Sigmoid colon (tissue), 4 donors: ENCODE measurements around the gene SLC25A28.

Experiments
- POLR2AphosphoS5 ChIP-seq, 4 donors: sonication (generic); formaldehyde crosslinking; IDR thresholded peaks; one replicate each; pipeline ENCODE4 v1.6.1; 2017; ENCODE audit warnings: antibody characterized with exemption in 4 of 4
- TF ChIP-seq, protein P1 (sequence below), 4 experiments: fragments of 450-650 bp in 3 of 4; fragments of 200-600 bp in 1 of 4; IDR thresholded peaks; one replicate each; pipeline ENCODE4 v1.5.1; 2016 to 2019; ENCODE audit warnings: antibody characterized with exemption in 4 of 4, mild to moderate bottlenecking in 3 of 4, moderate library complexity in 2 of 4

DNA sequence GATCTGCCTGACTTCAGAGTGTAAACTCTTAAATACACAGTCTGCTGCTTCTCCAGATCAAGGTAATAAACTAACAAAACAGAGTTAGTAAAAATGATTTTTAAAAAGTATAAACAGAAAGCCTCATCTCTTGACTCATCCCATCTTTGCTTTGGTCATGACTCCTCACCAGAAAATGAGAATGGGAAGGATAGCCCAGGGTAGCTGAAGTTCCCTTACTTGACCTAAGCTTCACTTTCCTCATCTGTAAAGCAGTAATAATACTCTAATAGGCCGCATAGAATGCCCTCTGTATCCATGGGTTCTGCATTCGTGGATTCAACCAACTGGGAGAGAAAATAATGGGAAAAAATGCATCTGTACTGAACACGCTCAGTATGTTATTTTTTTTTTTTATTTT lies 11.3 kb upstream of the SLC25A28 start:
- TF ChIP-seq, protein P1, sequence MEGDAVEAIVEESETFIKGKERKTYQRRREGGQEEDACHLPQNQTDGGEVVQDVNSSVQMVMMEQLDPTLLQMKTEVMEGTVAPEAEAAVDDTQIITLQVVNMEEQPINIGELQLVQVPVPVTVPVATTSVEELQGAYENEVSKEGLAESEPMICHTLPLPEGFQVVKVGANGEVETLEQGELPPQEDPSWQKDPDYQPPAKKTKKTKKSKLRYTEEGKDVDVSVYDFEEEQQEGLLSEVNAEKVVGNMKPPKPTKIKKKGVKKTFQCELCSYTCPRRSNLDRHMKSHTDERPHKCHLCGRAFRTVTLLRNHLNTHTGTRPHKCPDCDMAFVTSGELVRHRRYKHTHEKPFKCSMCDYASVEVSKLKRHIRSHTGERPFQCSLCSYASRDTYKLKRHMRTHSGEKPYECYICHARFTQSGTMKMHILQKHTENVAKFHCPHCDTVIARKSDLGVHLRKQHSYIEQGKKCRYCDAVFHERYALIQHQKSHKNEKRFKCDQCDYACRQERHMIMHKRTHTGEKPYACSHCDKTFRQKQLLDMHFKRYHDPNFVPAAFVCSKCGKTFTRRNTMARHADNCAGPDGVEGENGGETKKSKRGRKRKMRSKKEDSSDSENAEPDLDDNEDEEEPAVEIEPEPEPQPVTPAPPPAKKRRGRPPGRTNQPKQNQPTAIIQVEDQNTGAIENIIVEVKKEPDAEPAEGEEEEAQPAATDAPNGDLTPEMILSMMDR (IDR thresholded peaks at IDR 0.05): no peak
- no peak for TF ChIP-seq POLR2AphosphoS5 (IDR thresholded peaks at IDR 0.05)
